Measurements from ENCODE around the gene APOBEC4.

The APOBEC4 gene

GRCh38 chr1:183674339-183674738 is 21.2 kb upstream of the APOBEC4 start:
- H3K9ac ChIP-seq (ENCODE audit: low read length in 2 of 2), result no peak overlapping the region
- H3K4me1 ChIP-seq (ENCODE audit: control insufficient read depth, insufficient read depth, low read length), result no peaks in the 10 kb centered on the region
- H3K36me3 ChIP-seq (ENCODE audit: control insufficient read depth in 2 of 2, insufficient read depth in 2 of 2, low read length in 2 of 2), result no peaks in the 10 kb centered on the region
- H3K4me3 ChIP-seq (ENCODE audit: low read length in 2 of 2), result no peak overlapping the region
- H3K27ac ChIP-seq (ENCODE audit: low read length), result no peak overlapping the region
- H3K27me3 ChIP-seq (ENCODE audit: control insufficient read depth in 1 of 2, insufficient read depth in 2 of 2, low read length in 2 of 2), result no peaks in the 10 kb centered on the region
- H3K9me3 ChIP-seq (ENCODE audit: control insufficient read depth in 2 of 2, low read length in 2 of 2), result no peaks in the 10 kb centered on the region

DNA sequence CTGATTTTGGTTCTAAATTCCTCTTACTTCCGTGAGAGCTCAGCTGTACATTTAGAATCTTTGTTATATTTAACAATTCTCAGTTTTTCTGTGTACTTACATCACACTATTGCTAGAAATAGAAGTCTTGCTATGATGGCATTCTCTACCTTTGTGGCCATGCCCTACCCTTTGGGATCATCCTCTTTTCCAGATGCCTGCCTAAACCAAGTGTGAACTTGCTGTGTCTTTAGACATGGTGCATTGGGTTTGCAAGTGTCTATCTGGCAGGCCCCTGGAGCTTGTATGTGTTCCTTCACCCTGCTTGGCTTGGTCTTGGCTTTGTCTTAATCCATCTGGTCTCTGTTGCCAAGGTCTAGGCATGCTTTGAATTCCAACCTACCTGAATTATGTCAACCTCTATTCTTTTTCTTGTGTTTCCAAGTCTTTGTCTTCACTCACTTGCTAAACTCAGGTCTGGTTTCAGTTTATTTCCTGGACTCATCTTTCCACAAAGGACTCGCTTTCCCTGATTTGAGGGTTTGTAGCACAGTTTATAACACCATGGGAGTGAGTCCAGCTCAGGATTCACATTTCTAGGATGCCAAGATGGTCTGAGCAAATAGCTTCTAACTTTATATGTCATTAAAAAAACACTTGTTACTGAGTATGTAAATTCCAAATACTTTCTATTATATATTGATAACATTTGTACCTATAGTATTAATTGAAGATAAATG is 20.6 kb upstream of the APOBEC4 start:
- Histone ChIP-seq H3K9me3 (ENCODE audit: control insufficient read depth in 2 of 2, low read length in 2 of 2) (no peaks in the 10 kb centered on the region), H3K27ac (ENCODE audit: low read length) (no peak overlapping the region), H3K4me1 (ENCODE audit: control insufficient read depth, insufficient read depth, low read length) (no peaks in the 10 kb centered on the region), H3K36me3 (ENCODE audit: control insufficient read depth in 2 of 2, insufficient read depth in 2 of 2, low read length in 2 of 2) (no peaks in the 10 kb centered on the region), H3K27me3 (ENCODE audit: control insufficient read depth in 1 of 2, insufficient read depth in 2 of 2, low read length in 2 of 2) (no peaks in the 10 kb centered on the region), H3K4me3 (ENCODE audit: low read length in 2 of 2) (no peak overlapping the region), H3K9ac (ENCODE audit: low read length in 2 of 2) (no peak overlapping the region)

GRCh38 chr1:183670169-183670568 is 17.1 kb upstream of the APOBEC4 start:
- Histone ChIP-seq H3K36me3 (ENCODE audit: control insufficient read depth in 2 of 2, insufficient read depth in 2 of 2, low read length in 2 of 2) (no peaks in the 10 kb centered on the region), H3K4me3 (ENCODE audit: low read length in 2 of 2) (no peak overlapping the region), H3K9ac (ENCODE audit: low read length in 2 of 2) (no peak overlapping the region), H3K27ac (ENCODE audit: low read length) (no peak overlapping the region), H3K9me3 (ENCODE audit: control insufficient read depth in 2 of 2, low read length in 2 of 2) (no peaks in the 10 kb centered on the region), H3K27me3 (ENCODE audit: control insufficient read depth in 1 of 2, insufficient read depth in 2 of 2, low read length in 2 of 2) (no peaks in the 10 kb centered on the region), H3K4me1 (ENCODE audit: control insufficient read depth, insufficient read depth, low read length) (no peaks in the 10 kb centered on the region)

DNA sequence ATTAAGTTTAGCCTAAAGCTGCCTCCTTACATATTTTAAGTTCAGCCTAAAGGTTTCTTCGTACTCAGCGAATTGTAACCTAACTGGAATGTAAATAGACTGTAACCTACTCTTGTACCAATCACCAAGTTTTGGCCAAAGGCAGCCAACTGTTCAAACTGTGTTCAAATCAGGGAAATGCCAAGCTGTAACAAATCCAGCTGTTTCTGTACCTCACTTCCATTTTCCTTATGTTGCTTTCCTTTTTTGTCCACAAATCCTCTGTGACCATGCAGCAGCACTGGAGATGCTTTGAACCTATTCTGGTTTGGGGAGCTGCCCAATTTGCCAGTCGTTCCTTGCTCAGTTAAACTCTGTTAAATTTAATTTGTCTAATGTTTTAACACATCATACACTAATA is 3.2 kb upstream of the APOBEC4 start:
- no peaks in the 10 kb centered on the region for H3K27me3 ChIP-seq (ENCODE audit: control insufficient read depth in 1 of 2, insufficient read depth in 2 of 2, low read length in 2 of 2)
- H3K9me3 ChIP-seq (ENCODE audit: control insufficient read depth in 2 of 2, low read length in 2 of 2), result no peaks in the 10 kb centered on the region
- H3K27ac ChIP-seq (ENCODE audit: low read length), result no peak overlapping the region
- H3K36me3 ChIP-seq (ENCODE audit: control insufficient read depth in 2 of 2, insufficient read depth in 2 of 2, low read length in 2 of 2), result no peaks in the 10 kb centered on the region
- peaks cover 8% of the 10 kb centered on the region for H3K4me1 ChIP-seq (ENCODE audit: control insufficient read depth, insufficient read depth, low read length)
- H3K9ac ChIP-seq (ENCODE audit: low read length in 2 of 2), result no peak overlapping the region
- H3K4me3 ChIP-seq (ENCODE audit: low read length in 2 of 2), result no peak overlapping the region

DNA sequence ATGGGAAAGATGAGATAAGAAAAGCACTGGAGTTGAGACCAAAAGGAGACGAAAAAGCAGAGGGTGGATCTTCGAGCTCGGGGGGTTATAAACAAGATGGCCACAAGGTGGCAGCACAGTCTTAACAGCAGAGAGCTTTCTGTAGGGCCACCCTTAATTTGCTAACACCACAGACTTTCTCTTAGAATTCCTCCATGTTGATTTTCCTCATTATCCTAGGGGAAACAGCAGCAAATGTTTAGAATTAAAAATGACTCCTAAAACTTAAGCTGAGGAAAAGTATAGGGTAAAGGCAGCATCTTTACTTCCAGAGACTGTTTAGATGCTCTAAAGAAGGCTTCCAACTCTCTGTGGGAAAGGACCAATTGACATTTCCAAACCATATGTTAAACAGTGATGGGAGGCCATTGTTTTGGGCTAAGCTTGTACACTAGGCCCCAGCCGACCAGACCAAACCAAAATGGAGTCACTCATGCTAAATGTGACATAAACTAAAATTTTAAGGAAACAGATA is 2.5 kb upstream of the APOBEC4 start:
- Histone ChIP-seq H3K9ac (ENCODE audit: low read length in 2 of 2) (no peak overlapping the region), H3K27ac (ENCODE audit: low read length) (no peak overlapping the region), H3K36me3 (ENCODE audit: control insufficient read depth in 2 of 2, insufficient read depth in 2 of 2, low read length in 2 of 2) (no peaks in the 10 kb centered on the region), H3K4me3 (ENCODE audit: low read length in 2 of 2) (no peak overlapping the region), H3K9me3 (ENCODE audit: control insufficient read depth in 2 of 2, low read length in 2 of 2) (no peaks in the 10 kb centered on the region), H3K4me1 (ENCODE audit: control insufficient read depth, insufficient read depth, low read length) (peaks cover 8% of the 10 kb centered on the region), H3K27me3 (ENCODE audit: control insufficient read depth in 1 of 2, insufficient read depth in 2 of 2, low read length in 2 of 2) (no peaks in the 10 kb centered on the region)

DNA sequence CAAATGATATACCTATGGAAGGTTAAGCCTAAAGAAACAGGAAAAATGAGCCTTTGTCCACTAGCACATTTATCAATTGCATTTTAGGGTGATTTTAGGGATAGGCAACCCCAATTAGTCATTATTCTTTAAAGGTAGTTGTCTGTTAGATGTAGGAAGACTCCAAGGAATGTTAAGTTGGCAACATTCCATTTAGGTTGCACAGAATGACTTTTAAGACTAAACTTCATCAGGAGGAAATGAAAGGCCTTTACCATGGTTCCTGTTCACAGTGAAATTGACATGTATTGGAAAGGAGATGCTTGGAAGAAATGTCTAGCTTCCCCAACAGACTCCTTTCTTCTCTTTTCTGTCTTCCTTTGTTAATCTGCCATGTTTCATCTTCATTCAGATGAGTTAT is 1.6 kb upstream of the APOBEC4 start:
- H3K27me3 ChIP-seq (ENCODE audit: control insufficient read depth in 1 of 2, insufficient read depth in 2 of 2, low read length in 2 of 2), result no peaks in the 10 kb centered on the region
- H3K4me3 ChIP-seq (ENCODE audit: low read length in 2 of 2), result no peak overlapping the region
- H3K27ac ChIP-seq (ENCODE audit: low read length), result no peak overlapping the region
- H3K4me1 ChIP-seq (ENCODE audit: control insufficient read depth, insufficient read depth, low read length), result peaks cover 8% of the 10 kb centered on the region
- H3K9ac ChIP-seq (ENCODE audit: low read length in 2 of 2), result no peak overlapping the region
- H3K9me3 ChIP-seq (ENCODE audit: control insufficient read depth in 2 of 2, low read length in 2 of 2), result no peaks in the 10 kb centered on the region
- H3K36me3 ChIP-seq (ENCODE audit: control insufficient read depth in 2 of 2, insufficient read depth in 2 of 2, low read length in 2 of 2), result no peaks in the 10 kb centered on the region

GRCh38 chr1:183653876-183654451 is 848 bp upstream of the APOBEC4 start:
- no peaks in the 10 kb centered on the region for H3K9me3 ChIP-seq (ENCODE audit: control insufficient read depth in 2 of 2, low read length in 2 of 2)
- H3K27me3 ChIP-seq (ENCODE audit: control insufficient read depth in 1 of 2, insufficient read depth in 2 of 2, low read length in 2 of 2), result no peaks in the 10 kb centered on the region
- H3K9ac ChIP-seq (ENCODE audit: low read length in 2 of 2), result no peak overlapping the region
- H3K27ac ChIP-seq (ENCODE audit: low read length), result no peak overlapping the region
- no peaks in the 10 kb centered on the region for H3K36me3 ChIP-seq (ENCODE audit: control insufficient read depth in 2 of 2, insufficient read depth in 2 of 2, low read length in 2 of 2)
- H3K4me1 ChIP-seq (ENCODE audit: control insufficient read depth, insufficient read depth, low read length), result peaks cover 8% of the 10 kb centered on the region
- no peak overlapping the region for H3K4me3 ChIP-seq (ENCODE audit: low read length in 2 of 2)

- no peaks in the 10 kb centered on the region for H3K27me3 ChIP-seq (ENCODE audit: control insufficient read depth in 1 of 2, insufficient read depth in 2 of 2, low read length in 2 of 2)
- H3K9ac ChIP-seq (ENCODE audit: low read length in 2 of 2), result no peak overlapping the region
- no peaks in the 10 kb centered on the region for H3K9me3 ChIP-seq (ENCODE audit: control insufficient read depth in 2 of 2, low read length in 2 of 2)
- no peaks in the 10 kb centered on the region for H3K36me3 ChIP-seq (ENCODE audit: control insufficient read depth in 2 of 2, insufficient read depth in 2 of 2, low read length in 2 of 2)
- H3K27ac ChIP-seq (ENCODE audit: low read length), result no peak overlapping the region
- H3K4me3 ChIP-seq (ENCODE audit: low read length in 2 of 2), result no peak overlapping the region
- peaks cover 8% of the 10 kb centered on the region for H3K4me1 ChIP-seq (ENCODE audit: control insufficient read depth, insufficient read depth, low read length)
These were observed 312 bp upstream of the APOBEC4 start for GRCh38 chr1:183653462-183653794.

DNA sequence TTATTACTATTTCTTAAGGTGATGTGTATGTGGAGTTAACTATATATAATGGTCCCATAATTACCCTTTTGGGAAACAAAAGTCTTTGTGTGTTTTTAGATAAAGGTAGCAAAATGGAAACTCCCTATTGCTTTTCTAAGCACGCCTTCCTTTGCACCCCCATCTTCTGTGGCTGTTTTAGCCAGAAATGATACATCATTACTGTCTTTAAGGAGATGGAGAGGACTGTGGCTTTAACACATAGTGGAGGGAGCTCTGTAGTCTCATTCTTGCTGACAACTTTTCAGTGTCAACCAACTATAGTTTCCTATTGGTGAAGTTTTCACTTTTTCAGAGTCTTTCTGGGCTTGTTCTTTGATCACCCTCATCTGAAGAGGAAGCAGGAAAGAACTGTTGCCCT is 1.0 kb downstream of the APOBEC4 start:
- Histone ChIP-seq H3K36me3 (ENCODE audit: control insufficient read depth in 2 of 2, insufficient read depth in 2 of 2, low read length in 2 of 2) (no peaks in the 10 kb centered on the region), H3K9me3 (ENCODE audit: control insufficient read depth in 2 of 2, low read length in 2 of 2) (no peaks in the 10 kb centered on the region), H3K4me3 (ENCODE audit: low read length in 2 of 2) (no peak overlapping the region), H3K27ac (ENCODE audit: low read length) (no peak overlapping the region), H3K4me1 (ENCODE audit: control insufficient read depth, insufficient read depth, low read length) (peaks cover 8% of the 10 kb centered on the region), H3K9ac (ENCODE audit: low read length in 2 of 2) (no peak overlapping the region), H3K27me3 (ENCODE audit: control insufficient read depth in 1 of 2, insufficient read depth in 2 of 2, low read length in 2 of 2) (no peaks in the 10 kb centered on the region)

GRCh38 chr1:183651612-183652011 is 1.5 kb downstream of the APOBEC4 start:
- Histone ChIP-seq H3K4me3 (ENCODE audit: low read length in 2 of 2) (no peak overlapping the region), H3K27me3 (ENCODE audit: control insufficient read depth in 1 of 2, insufficient read depth in 2 of 2, low read length in 2 of 2) (no peaks in the 10 kb centered on the region), H3K9me3 (ENCODE audit: control insufficient read depth in 2 of 2, low read length in 2 of 2) (no peaks in the 10 kb centered on the region), H3K4me1 (ENCODE audit: control insufficient read depth, insufficient read depth, low read length) (peaks cover 8% of the 10 kb centered on the region), H3K27ac (ENCODE audit: low read length) (no peak overlapping the region), H3K36me3 (ENCODE audit: control insufficient read depth in 2 of 2, insufficient read depth in 2 of 2, low read length in 2 of 2) (no peaks in the 10 kb centered on the region), H3K9ac (ENCODE audit: low read length in 2 of 2) (no peak overlapping the region)

DNA sequence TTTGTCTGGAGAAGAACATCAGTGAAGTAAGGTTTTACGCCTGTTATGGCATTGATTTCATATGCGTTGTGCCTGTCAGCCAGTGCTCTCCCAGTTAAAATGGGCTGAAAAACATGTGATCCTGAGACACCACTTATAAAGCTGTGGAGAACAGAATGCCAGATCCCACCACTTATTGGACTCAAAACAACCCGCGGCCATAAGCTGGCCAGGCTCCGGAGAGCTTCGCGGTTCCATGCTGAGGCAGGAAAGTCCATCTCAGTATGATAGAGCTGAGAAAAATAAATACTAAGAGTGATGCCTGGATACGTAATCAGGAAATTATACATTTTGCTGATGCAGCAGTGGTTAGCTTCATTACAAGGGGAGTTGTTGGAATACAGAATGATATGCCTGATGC is 5.1 kb downstream of the APOBEC4 start:
- Histone ChIP-seq H3K36me3 (ENCODE audit: control insufficient read depth in 2 of 2, insufficient read depth in 2 of 2, low read length in 2 of 2) (no peaks in the 10 kb centered on the region), H3K9me3 (ENCODE audit: control insufficient read depth in 2 of 2, low read length in 2 of 2) (no peaks in the 10 kb centered on the region), H3K4me3 (ENCODE audit: low read length in 2 of 2) (no peak overlapping the region), H3K27ac (ENCODE audit: low read length) (no peak overlapping the region), H3K27me3 (ENCODE audit: control insufficient read depth in 1 of 2, insufficient read depth in 2 of 2, low read length in 2 of 2) (no peaks in the 10 kb centered on the region), H3K4me1 (ENCODE audit: control insufficient read depth, insufficient read depth, low read length) (peaks cover 3% of the 10 kb centered on the region), H3K9ac (ENCODE audit: low read length in 2 of 2) (no peak overlapping the region)
